K562 (cell line): ENCODE results near the gene SERPIND1. TPM values are rescaled to one million over a fixed set of nuclear protein-coding genes. Genes with fewer than 3 reads are reported as not detected.

ENCODE experiments used
- BRCA1 ChIP-seq, 2 experiments: fragments of 450-650 bp in 1 of 2; sonication (generic) in 1 of 2; formaldehyde crosslinking in 1 of 2; IDR thresholded peaks; 2 replicates each; pipeline versions ENCODE4 v1.5.0 to v1.6.1; 2017 to 2020; ENCODE audit warnings: mild to moderate bottlenecking in 1 of 2, missing genetic modification reagents in 1 of 2
- CCNT2 ChIP-seq: IDR thresholded peaks from 2 replicates; pipeline ENCODE4 v1.6.1; 2011; ENCODE audit warnings: borderline replicate concordance, low read depth, mild to moderate bottlenecking, moderate library complexity, mixed read lengths, low read length; ENCODE audit not compliant: insufficient read length; ENCODE audit errors: extremely low read depth
- CREB5 ChIP-seq: fragments of 250-450 bp; sonication (Bioruptor Pico); IDR thresholded peaks from 2 replicates; pipeline ENCODE4 v1.5.0; 2020; ENCODE audit warnings: mild to moderate bottlenecking
- CREBBP ChIP-seq: IDR thresholded peaks from one replicate; pipeline ENCODE4 v1.6.1; 2012; ENCODE audit warnings: low read depth, mild to moderate bottlenecking, control low read depth, inconsistent platforms, low read length
- DDX20 ChIP-seq: fragments of 450-650 bp; IDR thresholded peaks from 2 replicates; pipeline ENCODE4 v1.6.1; 2016; ENCODE audit warnings: missing genetic modification characterization, low read depth, mild to moderate bottlenecking, missing compliant biosample characterization, moderate library complexity
- ETV6 ChIP-seq, 3 experiments: fragments of 150-350 bp in 1 of 3; sonication (generic) in 1 of 3; formaldehyde crosslinking in 1 of 3; IDR thresholded peaks; 2 replicates each; pipeline versions ENCODE4 v1.6.1 to v1.8.0; 2014 to 2022; ENCODE audit warnings: borderline replicate concordance in 2 of 3, low read depth in 2 of 3, antibody characterized with exemption in 1 of 3, low read length in 1 of 3, mild to moderate bottlenecking in 1 of 3, missing genetic modification reagents in 1 of 3
- HDAC2 ChIP-seq: fragments of 450-650 bp; IDR thresholded peaks from 2 replicates; pipeline ENCODE4 v1.6.1; 2016; ENCODE audit warnings: mild to moderate bottlenecking
- HNRNPUL1 ChIP-seq: fragments of 200-400 bp; formaldehyde crosslinking; IDR thresholded peaks from 2 replicates; pipeline ENCODE4 v1.6.1; 2017; ENCODE audit warnings: low read length
- ILK ChIP-seq: fragments of 450-650 bp; IDR thresholded peaks from 2 replicates; pipeline ENCODE4 v1.6.1; 2016; ENCODE audit warnings: missing genetic modification characterization, low read depth, mild to moderate bottlenecking, missing compliant biosample characterization, moderate library complexity, borderline replicate concordance
- NCOR1 ChIP-seq: fragments of 450-650 bp; IDR thresholded peaks from 2 replicates; pipeline ENCODE4 v1.6.1; 2016; ENCODE audit warnings: mild to moderate bottlenecking, moderate library complexity
- NFIC ChIP-seq: fragments of 450-650 bp; IDR thresholded peaks from 2 replicates; pipeline ENCODE4 v1.6.1; 2017; ENCODE audit warnings: mild to moderate bottlenecking, inconsistent platforms
- PHB ChIP-seq: fragments of 250-450 bp; sonication (Bioruptor Pico); IDR thresholded peaks from 2 replicates; pipeline ENCODE4 v1.5.0; 2021
- POLR2AphosphoS5 ChIP-seq: IDR thresholded peaks from 2 replicates; pipeline ENCODE4 v1.6.1; 2011; ENCODE audit warnings: mild to moderate bottlenecking, low read depth, low read length, moderate library complexity; ENCODE audit not compliant: control insufficient read depth, insufficient read depth
- RAD21 ChIP-seq, 2 experiments: fragments of 250-450 bp in 1 of 2; fragments of 450-650 bp in 1 of 2; sonication (Bioruptor Pico) in 1 of 2; formaldehyde crosslinking in 1 of 2; IDR thresholded peaks in 1 of 2; conservative IDR thresholded peaks in 1 of 2; 2 replicates each; pipeline versions ENCODE4 v1.4.0 to v1.8.0; 2020 to 2022; ENCODE audit warnings: mild to moderate bottlenecking in 2 of 2, moderate library complexity in 1 of 2
- RB1 ChIP-seq: fragments of 450-650 bp; IDR thresholded peaks from 2 replicates; pipeline ENCODE4 v1.6.1; 2017; ENCODE audit warnings: low read depth, mild to moderate bottlenecking
- RBBP5 ChIP-seq: fragments of 200-600 bp; sonication (generic); IDR thresholded peaks from 2 replicates; pipeline ENCODE4 v1.6.1; 2012; ENCODE audit warnings: borderline replicate concordance, mild to moderate bottlenecking, low read length, control low read depth, inconsistent platforms; ENCODE audit not compliant: insufficient read depth, poor library complexity, severe bottlenecking
- RBM17 ChIP-seq: fragments of 200-400 bp; formaldehyde crosslinking; IDR thresholded peaks from 2 replicates; pipeline ENCODE4 v1.6.1; 2017; ENCODE audit warnings: low read depth, mild to moderate bottlenecking, low read length, borderline replicate concordance
- RCOR1 ChIP-seq, 2 experiments: IDR thresholded peaks; 2 replicates each; pipeline ENCODE4 v1.6.1; 2012; ENCODE audit warnings: low read depth in 2 of 2, low read length in 2 of 2, borderline replicate concordance in 1 of 2, improper control_type of control experiment in 1 of 2
- SIN3A ChIP-seq, 2 experiments: fragments of 150-350 bp in 1 of 2; IDR thresholded peaks; 2 replicates each; pipeline ENCODE4 v1.6.1; 2011 to 2016; ENCODE audit warnings: borderline replicate concordance in 2 of 2, low read depth in 2 of 2, low read length in 2 of 2, mild to moderate bottlenecking in 2 of 2, moderate library complexity in 2 of 2; ENCODE audit not compliant: control insufficient read depth in 1 of 2
- SMAD4 ChIP-seq: fragments of 250-450 bp; sonication (Bioruptor Pico); conservative IDR thresholded peaks from 2 replicates; pipeline ENCODE4 v1.8.0; 2021; ENCODE audit warnings: inconsistent platforms, mild to moderate bottlenecking, moderate library complexity
- SMARCC2 ChIP-seq: fragments of 450-650 bp; IDR thresholded peaks from 2 replicates; pipeline ENCODE4 v1.6.1; 2017; ENCODE audit warnings: antibody characterized with exemption, moderate library complexity, mild to moderate bottlenecking, low read depth
- U2AF1 ChIP-seq: fragments of 200-400 bp; formaldehyde crosslinking; optimal IDR thresholded peaks from 2 replicates; pipeline ENCODE3; 2017; ENCODE audit warnings: mild to moderate bottlenecking, low read depth, low read length, moderate library complexity
- ZFPM2 ChIP-seq: fragments of 250-450 bp; sonication (Bioruptor Pico); IDR thresholded peaks from 2 replicates; pipeline ENCODE4 v1.5.1; 2022; ENCODE audit warnings: mild to moderate bottlenecking
- ZNF324 ChIP-seq: fragments of 250-450 bp; sonication (Bioruptor Pico); IDR thresholded peaks from 2 replicates; pipeline ENCODE4 v1.4.0; 2020; ENCODE audit warnings: mild to moderate bottlenecking
- ZNF76 ChIP-seq: fragments of 250-450 bp; sonication (Bioruptor Pico); IDR thresholded peaks from 2 replicates; pipeline ENCODE4 v1.4.0; 2020; ENCODE audit warnings: mild to moderate bottlenecking, moderate library complexity, borderline replicate concordance
- polyA plus RNA-seq, 8 experiments: library from polyadenylated mRNA; depleted of rRNA in 4 of 8; stranded (reverse) in 5 of 8; unstranded in 3 of 8; fragments of >200 nt; fragmentation: Nextera tagmentation in 2 of 8; fragmentation: Illumina TruSeq in 1 of 8; extraction: Ambion mirVana in 2 of 8; extraction: Trizol in 1 of 8; gene quantifications; 2 replicates each; pipeline versions ENCODE4 v1.2.1 to v1.2.3, GENCODE V29; 2011 to 2014; ENCODE audit warnings: inconsistent platforms in 1 of 8, missing spikeins in 1 of 8
- total RNA-seq, 7 experiments: library from RNA; depleted of rRNA in 6 of 7; stranded (reverse); fragments of >200 nt in 6 of 7; fragmentation: Illumina TruSeq in 2 of 7; extraction: Trizol in 2 of 7; gene quantifications; 2 replicates each; pipeline versions ENCODE4 v1.2.1 to v1.2.3, GENCODE V29; 2011 to 2021; ENCODE audit warnings: low replicate concordance in 1 of 7

Gene SERPIND1
- total and polyA plus RNA-seq, 9 of the 15 experiments (the other 6 are each of a cell fraction or from before 2014, with no cell fraction given) = 0.04 to 0.11 (median 0.09) TPM; not detected in 6

- TF ChIP-seq ETV6 (IDR thresholded peaks at IDR 0.05; ENCODE audit: borderline replicate concordance in 1 of 2, low read depth in 2 of 2, low read length in 1 of 2) (no peak), ETV6 (CRISPR knock-in tag; IDR thresholded peaks at IDR 0.05; ENCODE audit: borderline replicate concordance) (no peak), ZFPM2 (CRISPR knock-in tag) (no peak), NFIC (peak; percentile 82), NCOR1 (no peak), ZNF76 (CRISPR knock-in tag) (no peak), SMARCC2 (no peak), HNRNPUL1 (no peak), DDX20 (tag) (no peak), ZNF324 (CRISPR knock-in tag) (no peak), CREB5 (CRISPR knock-in tag) (no peak), BRCA1 (IDR thresholded peaks at IDR 0.05) (no peak), BRCA1 (CRISPR knock-in tag; IDR thresholded peaks at IDR 0.05) (peak; percentile 93; the same call in 1 of the 2 replicates), RAD21 (CRISPR knock-in tag; conservative IDR thresholded peaks at IDR 0.05 in 1 of 2, IDR thresholded peaks at IDR 0.05 in 1 of 2) (peak; percentile 54 to 86), PHB (CRISPR knock-in tag) (0 out of 2 replicates have a peak, but pooled peaks have one; percentile 54), ILK (tag) (peak; percentile 72; the same call in 1 of the 2 replicates), RBBP5 (no peak), SIN3A (IDR thresholded peaks at IDR 0.05; ENCODE audit: borderline replicate concordance in 2 of 2, control insufficient read depth in 1 of 2, low read depth in 2 of 2, low read length in 2 of 2) (no peak), CREBBP (no peak), RBM17 (no peak), HDAC2 (no peak), SMAD4 (CRISPR knock-in tag) (no peak), POLR2AphosphoS5 (no peak), RB1 (peak; percentile 56; the same call in 1 of the 2 replicates), RCOR1 (IDR thresholded peaks at IDR 0.05; ENCODE audit: borderline replicate concordance in 1 of 2, low read depth in 2 of 2, low read length in 2 of 2) (peak in 1 of 2 experiments; percentile 79; a peak in 1 of 4 replicates), U2AF1 (no peak), CCNT2 (no peak)
Observed at GRCh38 chr22:20741634-20742581, 32.0 kb upstream of the SERPIND1 start (continued).
